PC-9 (cell line): ENCODE results near the gene SAT1. TPM values are rescaled to one million over a fixed set of nuclear protein-coding genes. Genes with fewer than 3 reads are reported as not detected.

Experiments
- BruUV-seq: library from RNA; stranded (reverse); fragments of 400-500 nt; replicated peaks from 2 replicates; lab custom pipeline; 2021; lab: Mats Ljungman, UMichigan
- CTCF ChIA-PET: fragments of 300-600 bp; sonication (Branson Sonifier 250); formaldehyde crosslinking; loops from one replicate; lab custom pipeline; 2022; ENCODE audit warnings: antibody characterized with exemption; lab: Charles Lee
- POLR2A ChIA-PET: fragments of 300-600 bp; sonication (Branson Sonifier 250); formaldehyde crosslinking; loops from one replicate; lab custom pipeline; 2022; ENCODE audit warnings: antibody characterized with exemption; ENCODE audit not compliant: unreplicated experiment; lab: Charles Lee
- DNase-seq, 2 experiments: peaks; one replicate each; pipeline versions ENCODE4 v3.0.0 to v3.0.0-alpha.2; 2015 to 2022; ENCODE audit warnings: mixed read lengths in 1 of 2
- H2AFZ ChIP-seq: fragments of 200-600 bp; sonication (generic); 2 replicates; pipeline ENCODE4 v1.8.1; 2017; ENCODE audit warnings: antibody characterized with exemption
- H3F3A ChIP-seq: fragments of 200-600 bp; sonication (generic); 2 replicates; pipeline ENCODE4 v1.8.1; 2017; ENCODE audit warnings: antibody characterized with exemption, mild to moderate bottlenecking, low read depth; ENCODE audit not compliant: insufficient read depth
- H3K27ac ChIP-seq: fragments of 200-600 bp; sonication (generic); 2 replicates; pipeline ENCODE4 v1.6.1; 2016; ENCODE audit warnings: mixed run types
- H3K27me3 ChIP-seq: fragments of 200-600 bp; sonication (generic); 2 replicates; pipeline ENCODE4 v1.6.1; 2016; ENCODE audit warnings: low read depth, mixed run types; ENCODE audit not compliant: insufficient read depth
- H3K36me3 ChIP-seq: fragments of 200-600 bp; sonication (generic); 2 replicates; pipeline ENCODE4 v1.6.1; 2016; ENCODE audit warnings: low read depth, mixed run types
- H3K4me1 ChIP-seq: fragments of 200-600 bp; sonication (generic); replicated peaks from 2 replicates; pipeline ENCODE4 v1.6.1; 2016; ENCODE audit warnings: mixed run types; ENCODE audit not compliant: insufficient read depth
- H3K4me2 ChIP-seq: fragments of 200-600 bp; sonication (generic); 2 replicates; pipeline ENCODE4 v1.6.1; 2017; ENCODE audit warnings: mixed run types
- H3K4me3 ChIP-seq: fragments of 200-600 bp; sonication (generic); 2 replicates; pipeline ENCODE4 v1.6.1; 2016; ENCODE audit warnings: mixed run types
- H3K79me2 ChIP-seq: fragments of 200-600 bp; sonication (generic); 2 replicates; pipeline ENCODE4 v1.6.1; 2017; ENCODE audit warnings: low read depth, mixed run types
- H3K9me2 ChIP-seq: fragments of 200-600 bp; sonication (generic); 2 replicates; pipeline ENCODE4 v1.8.1; 2017; ENCODE audit warnings: mild to moderate bottlenecking; ENCODE audit not compliant: insufficient read depth
- H3K9me3 ChIP-seq: fragments of 200-600 bp; sonication (generic); 2 replicates; pipeline ENCODE4 v1.8.1; 2016; ENCODE audit warnings: low read depth; ENCODE audit not compliant: insufficient read depth
- H4K20me1 ChIP-seq: fragments of 200-600 bp; sonication (generic); 2 replicates; pipeline ENCODE4 v1.8.1; 2017; ENCODE audit not compliant: insufficient read depth
- CTCF ChIP-seq: fragments of 200-600 bp; sonication (generic); conservative IDR thresholded peaks from 2 replicates; pipeline ENCODE4 v1.6.1; 2017; ENCODE audit warnings: mixed run types, antibody characterized with exemption, mild to moderate bottlenecking, moderate library complexity
- EZH2 ChIP-seq: fragments of 200-600 bp; sonication (generic); IDR thresholded peaks from 2 replicates; pipeline ENCODE4 v1.8.0; 2017; ENCODE audit warnings: antibody characterized with exemption, low read depth
- intact Hi-C: fragments of 100-400 bp; cut with micrococcal nuclease; formaldehyde crosslinking; loops from one replicate; pipeline ENCODE4 v1.10.0; 2022; ENCODE audit not compliant: unreplicated experiment
- total RNA-seq: library from RNA; stranded (reverse); gene quantifications from 2 replicates; pipeline ENCODE4 v1.2.3, GENCODE V29; 2021

The SAT1 gene
- total RNA-seq, 1 experiment from 2014 or later: 99.1 TPM

- Histone ChIP-seq H3K9me3 (no peaks in the 10 kb centered on the region), H2AFZ (no peak overlapping the region), H3K4me1 (0 out of 2 replicates have a peak, but pooled peaks cover 2% of the 10 kb centered on the region), H3K36me3 (no peaks in the 10 kb centered on the region), H3K4me2 (no peak overlapping the region), H3K9me2 (no peaks in the 10 kb centered on the region), H3F3A (peaks cover 1% of the 10 kb centered on the region; the same call in 1 of the 2 replicates), H4K20me1 (no peaks in the 10 kb centered on the region), H3K79me2 (no peaks in the 10 kb centered on the region), H3K4me3 (no peak overlapping the region), H3K27me3 (no peaks in the 10 kb centered on the region), H3K27ac (no peak overlapping the region)
- no peak for DNase-seq
- intact Hi-C loops: no loop called here
- no peak for TF ChIP-seq CTCF
- TF ChIP-seq EZH2: no peak
- ChIA-PET POLR2A (no interaction called here), CTCF (no interaction called here)
- no TSS peak for BruUV-seq
Measured at GRCh38 chrX:23773601-23774175, 9.3 kb upstream of the SAT1 start.

GRCh38 chrX:23776363-23776762, 6.6 kb upstream of the SAT1 start:
- ChIA-PET POLR2A (no interaction called here), CTCF (no interaction called here)
- BruUV-seq: no TSS peak
- H3K9me3 ChIP-seq: no peaks in the 10 kb centered on the region
- no peaks in the 10 kb centered on the region for H3K9me2 ChIP-seq
- no peak overlapping the region for H2AFZ ChIP-seq
- intact Hi-C loops: no loop called here
- DNase-seq: no peak
- H3K79me2 ChIP-seq: no peaks in the 10 kb centered on the region
- H3K27me3 ChIP-seq: no peaks in the 10 kb centered on the region
- no peaks in the 10 kb centered on the region for H4K20me1 ChIP-seq
- H3K4me1 ChIP-seq: peaks cover 18% of the 10 kb centered on the region
- no peak overlapping the region for H3K27ac ChIP-seq
- TF ChIP-seq CTCF: no peak
- no peak for TF ChIP-seq EZH2
- H3K4me3 ChIP-seq: no peak overlapping the region
- no peaks in the 10 kb centered on the region for H3K36me3 ChIP-seq
- H3F3A ChIP-seq: peaks cover 18% of the 10 kb centered on the region
- H3K4me2 ChIP-seq: no peak overlapping the region

- peaks cover 37% of the 10 kb centered on the region for H3F3A ChIP-seq
- peak in 1 of 2 experiments; percentile 92 for DNase-seq
- ChIA-PET CTCF (interaction anchor here (0.7 kb wide), 1 partner anchor 22 kb away, joined by 4 read pairs; no protein-coding TSS in a partner anchor), POLR2A (no interaction called here)
- no peaks in the 10 kb centered on the region for H3K9me2 ChIP-seq
- H3K9me3 ChIP-seq: no peaks in the 10 kb centered on the region
- H3K4me2 ChIP-seq: peak overlapping the region; percentile 34; the same call in 1 of the 2 replicates
- no peaks in the 10 kb centered on the region for H3K27me3 ChIP-seq
- peaks cover 6% of the 10 kb centered on the region for H3K79me2 ChIP-seq
- peaks cover 4% of the 10 kb centered on the region for H3K36me3 ChIP-seq
- TF ChIP-seq EZH2 (no peak), CTCF (peak; percentile 53)
- H3K4me3 ChIP-seq: no peak overlapping the region
- intact Hi-C loops: no loop called here
- no TSS peak for BruUV-seq
- H3K27ac ChIP-seq: peak overlapping the region; percentile 87
- H3K4me1 ChIP-seq: peaks cover 29% of the 10 kb centered on the region
- no peak overlapping the region for H2AFZ ChIP-seq
- H4K20me1 ChIP-seq: peaks cover 5% of the 10 kb centered on the region
Measured at GRCh38 chrX:23779025-23779424, 3.9 kb upstream of the SAT1 start.
